NCI-H2107 (cell line): ENCODE measurements around the gene DNAJB11.
"Not testable (repeated sequence)": the region's sequence is repeated elsewhere in the genome, so short reads cannot be mapped to it uniquely, and the experiment has no call there.

Source experiments
- DNase-seq: peaks from one replicate; lab custom pipeline; 2025; lab: John Stamatoyannopoulos, UW

The DNAJB11 gene

GRCh38 chr3:186552408-186553031 lies 18.0 kb upstream of the DNAJB11 start:
- no peak for DNase-seq

DNA sequence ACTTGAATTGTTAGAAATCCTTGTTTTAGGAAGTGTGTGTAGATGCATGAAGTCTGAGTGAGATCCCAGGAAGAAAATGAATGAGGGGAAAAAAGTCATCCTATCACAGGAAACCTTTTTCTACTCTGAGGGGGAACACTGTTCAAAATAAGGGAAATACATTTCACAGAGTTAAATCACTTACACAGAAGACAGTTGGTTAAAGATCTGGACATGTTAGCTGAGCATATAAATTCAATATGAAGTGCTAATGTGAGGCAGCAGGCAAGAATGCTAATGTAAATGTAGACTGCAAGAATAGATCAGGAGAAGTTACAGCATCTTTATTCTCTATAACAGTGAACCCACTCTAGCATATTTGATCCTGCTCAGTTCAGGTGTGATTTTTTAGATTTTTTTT lies 5.9 kb upstream of the DNAJB11 start:
- DNase-seq = no peak

- no peak for DNase-seq
Observed at GRCh38 chr3:186566772-186567071, 3.8 kb upstream of the DNAJB11 start.

DNA sequence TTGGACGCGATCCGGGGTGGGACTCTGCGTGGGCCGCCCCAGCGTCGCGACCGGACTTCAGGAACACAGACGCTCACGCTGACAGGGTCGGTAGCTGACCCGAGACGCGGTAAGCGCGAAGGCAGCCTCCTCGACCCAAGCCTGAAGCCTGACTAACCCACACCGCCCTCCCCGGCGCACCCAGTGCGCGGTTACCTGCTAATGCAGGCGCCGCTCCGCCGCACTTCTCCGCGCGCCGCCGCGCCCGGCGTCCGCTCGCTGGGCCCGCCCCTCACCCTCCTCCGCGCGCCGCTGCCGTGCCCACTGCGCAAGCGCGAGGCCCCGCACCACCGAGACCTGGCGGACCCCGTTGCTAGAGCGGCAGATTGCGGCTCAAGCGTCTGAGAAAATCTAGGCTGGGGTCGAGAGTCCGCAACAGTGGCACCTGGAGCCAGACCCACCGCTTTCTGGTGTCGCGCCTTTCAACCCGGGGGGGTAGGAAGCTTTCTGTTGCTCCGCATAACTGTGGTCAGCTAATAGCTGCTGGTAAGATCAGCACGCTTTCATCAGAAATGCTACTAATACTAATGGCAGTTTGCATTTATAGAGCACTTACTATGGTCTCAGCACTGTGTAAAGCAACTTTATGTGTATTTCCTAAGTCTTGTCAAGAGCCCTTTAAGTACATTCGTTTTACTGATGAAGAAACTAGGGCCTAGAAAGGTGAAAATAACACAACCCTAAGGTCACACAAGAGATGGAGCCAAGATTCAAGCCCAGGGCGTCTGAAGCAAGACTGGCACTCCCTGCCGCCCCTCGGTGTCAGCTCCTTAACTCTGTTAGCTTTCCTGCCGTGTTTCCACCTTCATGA lies 3.2 kb upstream of the DNAJB11 start, which contains the start of gene TBCCD1:
TSS of gene TBCCD1 (minus strand) at position 268 of the 850 bp plus-strand sequence. CDS start 3,010 bp downstream, outside the sequence.
- peak; percentile 97 for DNase-seq

DNA sequence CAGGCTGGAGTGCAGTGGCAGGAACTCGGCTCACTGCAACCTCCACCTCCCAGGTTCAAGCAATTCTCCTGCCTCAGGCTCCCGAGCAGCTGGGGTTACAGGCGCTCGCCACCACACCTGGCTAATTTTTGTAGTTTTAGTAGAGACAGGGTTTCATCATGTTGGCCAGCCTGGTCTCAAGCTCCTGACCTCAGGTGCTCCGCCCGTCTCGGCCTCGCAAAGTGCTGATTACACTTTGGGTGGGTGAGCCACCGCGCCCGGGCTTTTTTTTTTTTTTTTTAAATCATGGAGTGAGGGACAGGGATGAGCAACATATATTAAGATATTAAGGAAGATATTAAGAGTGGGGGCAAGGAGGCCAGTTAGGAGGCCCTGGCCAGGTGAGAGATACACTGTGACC lies 1.2 kb upstream of the DNAJB11 start:
- not testable (repeated sequence) for DNase-seq

- DNase-seq = no peak
Observed at GRCh38 chr3:186569779-186570095, 783 bp upstream of the DNAJB11 start.

DNA sequence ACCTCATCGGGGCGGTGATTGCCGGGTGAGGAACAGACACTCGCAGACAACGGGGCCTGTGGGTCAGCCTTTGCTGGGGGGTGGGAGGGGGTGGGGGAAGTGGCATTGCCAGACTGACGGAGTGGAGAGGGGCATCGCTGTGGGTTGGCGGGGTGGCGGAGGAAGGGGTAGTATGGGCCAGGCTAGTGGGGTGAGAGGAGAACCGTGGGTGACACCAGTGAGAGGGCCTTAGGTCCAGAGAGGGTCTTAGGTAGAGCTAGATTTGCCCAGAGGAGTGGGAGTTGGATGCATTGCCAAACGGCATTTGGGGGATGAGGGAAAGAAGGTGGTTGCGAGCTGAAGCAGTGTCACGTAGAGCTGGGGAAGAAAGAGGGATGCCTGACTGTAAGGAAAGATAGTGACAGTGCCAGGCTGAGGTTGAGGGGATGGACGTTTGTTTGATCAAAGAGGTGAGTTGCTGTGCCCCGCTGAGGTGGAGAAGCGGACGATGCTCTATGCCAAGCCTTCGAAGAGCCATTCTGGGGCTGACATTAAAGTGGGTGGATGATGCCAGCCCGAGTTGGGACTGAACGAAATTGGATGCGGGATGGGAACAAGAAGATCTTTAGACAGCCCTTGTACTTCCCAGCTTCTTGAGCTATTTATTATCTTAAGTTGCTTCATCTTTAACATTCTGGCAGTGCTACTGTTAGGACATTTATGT lies 572 bp downstream of the DNAJB11 start:
- no peak for DNase-seq

GRCh38 chr3:186571644-186572013 lies 1.1 kb downstream of the DNAJB11 start:
- DNase-seq = no peak

DNA sequence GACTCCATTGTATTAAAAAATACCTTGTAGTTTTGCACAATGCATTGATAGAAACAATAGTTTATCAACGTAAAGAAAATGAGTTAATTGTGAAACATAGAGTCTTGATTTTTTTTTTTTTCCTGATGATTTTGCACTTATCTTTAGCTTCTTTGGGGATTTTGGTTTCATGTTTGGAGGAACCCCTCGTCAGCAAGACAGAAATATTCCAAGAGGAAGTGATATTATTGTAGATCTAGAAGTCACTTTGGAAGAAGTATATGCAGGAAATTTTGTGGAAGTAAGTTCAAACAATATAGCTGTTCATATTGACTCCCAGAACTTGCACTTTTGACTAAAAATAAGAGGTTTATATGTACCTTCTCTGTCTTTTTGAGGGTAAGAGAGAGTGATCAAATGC lies 7.0 kb downstream of the DNAJB11 start:
- DNase-seq = no peak

DNA sequence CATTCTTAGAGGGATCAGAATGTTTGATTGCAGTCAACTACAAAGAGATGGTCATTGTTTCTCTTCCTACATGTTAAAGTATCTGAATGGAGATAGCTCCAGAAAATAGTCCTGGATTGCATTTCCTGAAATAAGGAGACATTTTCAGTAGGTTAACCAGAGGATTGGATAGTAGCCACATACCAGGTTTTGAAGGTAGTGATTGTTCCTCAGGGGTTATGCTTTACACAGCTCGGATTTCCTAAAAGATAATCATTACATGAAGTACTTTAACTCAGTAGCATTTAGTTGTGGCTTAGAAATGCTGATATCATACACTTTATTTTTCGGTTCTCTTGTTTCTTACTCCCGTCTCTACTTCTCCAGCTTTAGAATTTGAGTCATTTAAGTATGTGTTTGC lies 10.3 kb downstream of the DNAJB11 start:
- no peak for DNase-seq

GRCh38 chr3:186582541-186582940 lies 12.0 kb downstream of the DNAJB11 start:
- DNase-seq = no peak

DNA sequence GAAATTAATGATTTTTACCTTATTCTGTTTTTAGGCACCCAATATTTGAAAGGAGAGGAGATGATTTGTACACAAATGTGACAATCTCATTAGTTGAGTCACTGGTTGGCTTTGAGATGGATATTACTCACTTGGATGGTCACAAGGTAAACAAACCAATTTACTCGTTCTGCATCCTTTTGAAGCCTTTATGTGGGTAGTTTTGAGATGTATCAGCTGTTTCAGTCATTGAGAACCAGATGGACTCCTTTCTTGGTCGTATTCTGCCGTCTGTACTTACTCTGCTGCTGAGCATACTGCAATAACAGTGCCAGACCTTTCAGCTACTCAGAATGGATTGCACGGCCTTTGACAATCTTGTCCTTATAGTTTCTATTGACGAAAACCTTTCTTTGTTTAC lies 13.3 kb downstream of the DNAJB11 start:
- DNase-seq = no peak

DNA sequence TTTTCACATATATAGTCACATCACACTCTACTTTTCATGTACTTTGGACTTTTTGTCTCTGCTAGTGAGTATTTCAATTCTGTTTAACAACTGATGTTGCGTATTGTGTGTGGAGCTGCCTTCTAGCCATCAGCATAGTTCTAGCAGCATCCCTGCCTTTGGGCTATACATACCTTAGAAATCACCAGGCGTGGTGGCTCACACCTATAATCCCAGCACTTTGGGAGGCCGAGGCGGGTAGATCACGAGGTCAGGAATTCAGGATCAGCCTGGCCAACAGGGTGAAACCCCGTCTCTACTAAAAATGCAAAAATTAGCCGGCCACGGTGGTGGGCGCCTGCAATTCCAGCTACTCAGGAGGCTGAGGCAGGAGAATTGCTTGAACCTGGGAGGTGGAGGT lies 15.7 kb downstream of the DNAJB11 start:
- not testable (repeated sequence) for DNase-seq

DNA sequence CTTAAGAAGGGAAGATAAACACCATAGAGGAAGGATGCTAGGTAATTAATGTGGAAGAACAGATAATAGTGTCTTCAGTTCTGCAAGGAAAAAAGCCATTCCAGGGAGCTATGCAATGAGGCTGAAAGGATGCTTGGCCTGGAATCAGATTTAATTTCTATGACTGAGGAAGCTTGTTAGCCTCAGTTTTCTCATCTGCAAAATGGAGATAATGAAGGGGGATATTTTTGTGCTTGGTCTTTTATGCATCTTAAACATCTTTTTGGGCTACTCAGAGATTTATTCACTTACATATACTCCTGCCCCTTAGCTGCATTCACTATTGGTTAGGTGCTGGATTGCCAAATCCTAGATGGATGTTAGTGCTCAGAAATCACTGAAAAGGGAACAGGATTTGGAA lies 16.7 kb downstream of the DNAJB11 start:
- DNase-seq = no peak

GRCh38 chr3:186588632-186589031 lies 18.1 kb downstream of the DNAJB11 start:
- DNase-seq = no peak

DNA sequence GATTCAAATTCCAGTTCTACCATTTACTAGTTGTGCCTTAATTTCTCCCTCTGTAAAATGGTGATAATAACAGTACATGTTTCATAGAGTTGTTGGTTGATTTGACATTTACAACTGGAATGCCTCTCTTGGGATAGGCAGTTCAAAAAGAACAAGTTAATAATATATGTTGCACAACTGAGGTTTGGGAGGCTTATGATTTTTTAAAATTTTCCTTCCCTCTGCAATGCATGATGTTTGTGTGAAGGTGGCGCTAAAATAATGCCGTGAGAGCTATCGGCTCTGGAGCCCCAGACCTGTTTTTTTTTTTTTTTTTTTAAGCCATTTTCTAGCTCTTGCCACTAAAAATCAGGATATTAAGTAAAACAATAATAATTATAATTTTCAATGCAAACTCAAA lies 18.6 kb downstream of the DNAJB11 start:
- DNase-seq = no peak

- DNase-seq = no peak
Observed at GRCh38 chr3:186589856-186590579, 19.5 kb downstream of the DNAJB11 start.

DNA sequence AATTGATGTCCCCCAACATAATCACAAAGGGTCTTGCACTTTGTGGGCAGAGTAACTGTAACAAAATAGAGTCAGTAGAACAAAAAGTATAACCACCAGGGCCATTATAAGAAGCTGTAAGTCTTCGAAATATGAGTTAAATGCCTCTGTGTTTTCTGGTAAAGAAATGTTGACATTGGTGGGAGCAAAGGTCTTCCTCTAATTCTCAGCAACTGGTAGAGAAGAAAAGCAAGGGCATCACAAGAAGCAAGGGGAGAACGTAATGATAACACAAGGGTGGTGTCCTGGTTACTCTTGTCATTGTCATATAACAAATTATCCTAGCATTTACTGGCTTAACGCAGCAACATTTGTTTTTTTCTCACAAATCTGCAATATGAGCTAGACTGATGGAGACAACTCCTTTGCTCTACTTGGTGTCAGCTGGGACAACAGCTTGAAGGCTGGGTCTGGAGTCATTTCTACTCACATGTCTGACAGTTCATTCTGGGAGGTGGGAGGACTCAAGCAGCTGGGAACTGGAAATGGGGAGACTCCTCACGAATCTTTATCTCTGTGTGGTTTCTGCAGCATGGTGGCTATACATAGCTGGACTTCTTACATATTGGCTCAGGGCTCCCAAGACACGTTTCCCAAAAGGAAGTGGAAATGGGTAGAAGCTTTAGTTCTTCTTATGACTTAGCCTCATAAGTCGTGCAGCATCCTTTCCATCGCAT lies 20.2 kb downstream of the DNAJB11 start:
- no peak for DNase-seq

DNA sequence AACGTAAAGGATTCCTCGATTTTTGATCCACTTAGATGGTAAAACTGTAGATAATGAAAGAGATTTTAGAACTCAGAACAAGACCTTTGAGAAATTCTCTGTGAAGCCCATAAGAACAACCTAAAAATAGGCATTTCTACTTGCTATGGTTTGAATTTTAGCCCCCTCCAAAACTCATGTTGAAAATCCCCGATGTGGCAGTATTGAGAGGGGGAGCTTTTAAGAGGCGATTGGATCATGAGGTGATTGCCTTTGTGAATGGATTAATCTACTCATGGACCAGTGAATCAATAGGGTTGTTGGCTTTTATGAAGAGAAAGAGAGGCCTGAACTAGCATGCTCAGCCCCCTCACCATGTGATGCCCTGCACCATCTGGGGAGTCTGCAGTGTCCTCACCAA lies 22.2 kb downstream of the DNAJB11 start:
- no peak for DNase-seq

DNA sequence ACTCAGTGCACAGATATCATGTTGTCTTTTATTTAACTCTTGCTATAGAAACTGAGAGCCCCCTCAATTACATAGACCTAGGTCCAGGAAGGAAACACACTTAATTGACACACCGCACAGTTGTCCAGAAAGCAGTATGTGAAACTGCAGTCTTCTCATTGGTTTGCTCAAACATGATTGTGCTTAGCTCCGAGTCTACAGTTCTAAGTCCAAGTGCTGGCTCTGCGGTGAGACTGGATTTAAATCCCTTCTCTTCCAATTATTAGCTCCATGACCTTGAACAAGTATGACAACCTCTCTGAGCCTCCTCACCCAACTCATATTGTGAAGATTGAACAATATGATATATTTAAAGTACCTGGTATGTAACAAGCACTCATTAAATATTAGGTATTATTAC lies 23.3 kb downstream of the DNAJB11 start:
- DNase-seq = no peak

DNA sequence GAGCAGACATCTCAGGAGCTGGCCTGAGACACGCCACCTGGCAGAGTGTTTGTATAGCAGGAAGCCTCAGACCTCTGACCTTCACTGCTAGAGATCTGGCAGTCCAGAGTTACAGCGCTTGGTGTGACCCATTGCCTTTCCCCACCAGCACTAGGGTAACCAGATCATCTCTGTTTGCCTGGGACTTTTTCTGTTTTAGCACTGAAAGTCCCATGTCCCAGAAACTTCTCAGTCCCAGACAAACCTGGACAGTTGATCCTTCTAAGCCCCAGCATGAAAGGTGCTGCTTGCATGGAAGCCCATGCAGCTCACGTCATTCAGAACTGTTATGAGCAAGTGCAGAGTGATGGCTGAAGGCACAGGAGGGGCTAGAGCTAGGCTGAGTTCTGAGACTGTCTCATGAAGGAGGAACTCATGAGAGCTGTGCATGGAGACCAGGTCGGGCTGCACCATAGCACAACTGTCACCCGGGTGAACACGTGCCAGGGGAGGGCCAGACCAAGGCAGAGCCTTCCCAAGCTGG lies 24.1 kb downstream of the DNAJB11 start:
- DNase-seq = no peak
